Breast epithelium (tissue), 4 donors: ENCODE data around the gene FYB1. TPM values are rescaled to one million over a fixed set of nuclear protein-coding genes. Genes with fewer than 3 reads are reported as not detected.

Experiments used
- DNase-seq, 2 donors: peaks; one replicate each; pipeline ENCODE4 v3.0.0-alpha.2; 2019; ENCODE audit warnings: low spot score in 2 of 2
- H3K27ac ChIP-seq, 2 donors: fragments of 200-600 bp; sonication (generic) in 1 of 2; one replicate each; pipeline ENCODE4 v1.5.1; 2016 to 2019; ENCODE audit warnings: mild to moderate bottlenecking in 1 of 2
- H3K27me3 ChIP-seq, 2 donors: fragments of 200-600 bp; sonication (generic) in 1 of 2; one replicate each; pipeline versions ENCODE4 v1.5.1 to v1.6.0; 2017 to 2019; ENCODE audit warnings: control low read depth in 1 of 2, mild to moderate bottlenecking in 1 of 2
- H3K36me3 ChIP-seq: fragments of 200-600 bp; one replicate; pipeline ENCODE4 v1.5.1; 2019
- H3K4me1 ChIP-seq, 2 donors: fragments of 200-600 bp; sonication (generic); one replicate each; pipeline ENCODE4 v1.5.1; 2016 to 2019; ENCODE audit warnings: control low read depth in 1 of 2
- H3K4me3 ChIP-seq, 3 donors: fragments of 200-600 bp; sonication (generic); 1 replicate in 2 of 3; 2 replicates in 1 of 3; pipeline ENCODE4 v1.5.1; 2016 to 2019; ENCODE audit warnings: mild to moderate bottlenecking in 3 of 3, moderate library complexity in 2 of 3
- H3K9me3 ChIP-seq, 2 donors: fragments of 200-600 bp; sonication (generic) in 1 of 2; one replicate each; pipeline ENCODE4 v1.5.1; 2016 to 2019; ENCODE audit warnings: control low read depth in 1 of 2
- POLR2A ChIP-seq: fragments of 450-650 bp; IDR thresholded peaks from one replicate; pipeline ENCODE4 v1.6.1; 2016; ENCODE audit warnings: antibody characterized with exemption, mild to moderate bottlenecking, moderate library complexity
- POLR2AphosphoS5 ChIP-seq, 3 donors: sonication (generic); formaldehyde crosslinking; IDR thresholded peaks; one replicate each; pipeline ENCODE4 v1.6.1; 2017; ENCODE audit warnings: antibody characterized with exemption in 3 of 3
- intact Hi-C: fragments of 100-400 bp; cut with DNase I; formaldehyde crosslinking; loops from one replicate; pipeline ENCODE4 v1.15.1; 2023; ENCODE audit warnings: low total_unique reads
- total RNA-seq, 3 donors: library from RNA; depleted of rRNA; stranded (reverse); fragments of >200 nt; gene quantifications; one replicate each; pipeline ENCODE4 v1.1.0, GENCODE V29; 2016
- TF ChIP-seq, protein P1 (sequence below), 3 donors: fragments of 450-650 bp; IDR thresholded peaks; one replicate each; pipeline ENCODE4 v1.5.1; 2016 to 2017; ENCODE audit warnings: antibody characterized with exemption in 3 of 3, mild to moderate bottlenecking in 3 of 3, moderate library complexity in 3 of 3

Gene FYB1
- total RNA-seq, 3 donors from 2014 or later = 10.2 to 17.9 (median 11.4) TPM

DNA sequence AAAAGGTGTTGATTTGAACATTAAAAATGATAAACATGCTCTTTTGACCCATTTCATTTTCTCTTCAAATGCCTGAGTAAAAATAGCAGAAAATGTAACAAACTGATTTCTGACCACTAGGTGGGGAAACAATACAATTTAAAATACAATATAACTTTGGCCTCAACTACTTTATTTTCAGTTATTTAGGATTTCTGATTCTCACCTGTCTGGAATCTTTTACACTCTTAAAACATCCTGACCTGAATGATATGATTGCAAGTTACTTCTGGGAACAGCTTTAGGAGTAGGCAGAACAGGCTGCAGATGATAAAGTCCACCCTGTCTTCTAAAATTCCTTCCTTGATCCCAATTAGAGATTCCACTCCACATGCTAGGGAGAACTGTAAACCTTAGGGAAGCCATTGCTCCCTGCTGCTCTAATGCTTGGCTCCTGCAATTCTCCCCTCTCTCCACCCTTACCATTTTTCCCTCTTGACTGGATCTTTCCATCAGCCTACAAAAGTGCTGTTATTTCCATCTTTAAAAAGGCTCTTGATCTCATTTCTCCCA, 70.3 kb downstream of the FYB1 start:
- Histone ChIP-seq H3K27ac (no peak overlapping the region), H3K4me3 (no peak overlapping the region), H3K4me1 (no peaks in the 10 kb centered on the region), H3K9me3 (no peaks in the 10 kb centered on the region), H3K36me3 (no peaks in the 10 kb centered on the region), H3K27me3 (no peaks in the 10 kb centered on the region)
- no peak for DNase-seq
- intact Hi-C loops = no loop called here
- TF ChIP-seq, protein P1, sequence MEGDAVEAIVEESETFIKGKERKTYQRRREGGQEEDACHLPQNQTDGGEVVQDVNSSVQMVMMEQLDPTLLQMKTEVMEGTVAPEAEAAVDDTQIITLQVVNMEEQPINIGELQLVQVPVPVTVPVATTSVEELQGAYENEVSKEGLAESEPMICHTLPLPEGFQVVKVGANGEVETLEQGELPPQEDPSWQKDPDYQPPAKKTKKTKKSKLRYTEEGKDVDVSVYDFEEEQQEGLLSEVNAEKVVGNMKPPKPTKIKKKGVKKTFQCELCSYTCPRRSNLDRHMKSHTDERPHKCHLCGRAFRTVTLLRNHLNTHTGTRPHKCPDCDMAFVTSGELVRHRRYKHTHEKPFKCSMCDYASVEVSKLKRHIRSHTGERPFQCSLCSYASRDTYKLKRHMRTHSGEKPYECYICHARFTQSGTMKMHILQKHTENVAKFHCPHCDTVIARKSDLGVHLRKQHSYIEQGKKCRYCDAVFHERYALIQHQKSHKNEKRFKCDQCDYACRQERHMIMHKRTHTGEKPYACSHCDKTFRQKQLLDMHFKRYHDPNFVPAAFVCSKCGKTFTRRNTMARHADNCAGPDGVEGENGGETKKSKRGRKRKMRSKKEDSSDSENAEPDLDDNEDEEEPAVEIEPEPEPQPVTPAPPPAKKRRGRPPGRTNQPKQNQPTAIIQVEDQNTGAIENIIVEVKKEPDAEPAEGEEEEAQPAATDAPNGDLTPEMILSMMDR (IDR thresholded peaks at IDR 0.05) = peak in 1 of 3 donors; percentile 16
- TF ChIP-seq POLR2A = no peak

DNA sequence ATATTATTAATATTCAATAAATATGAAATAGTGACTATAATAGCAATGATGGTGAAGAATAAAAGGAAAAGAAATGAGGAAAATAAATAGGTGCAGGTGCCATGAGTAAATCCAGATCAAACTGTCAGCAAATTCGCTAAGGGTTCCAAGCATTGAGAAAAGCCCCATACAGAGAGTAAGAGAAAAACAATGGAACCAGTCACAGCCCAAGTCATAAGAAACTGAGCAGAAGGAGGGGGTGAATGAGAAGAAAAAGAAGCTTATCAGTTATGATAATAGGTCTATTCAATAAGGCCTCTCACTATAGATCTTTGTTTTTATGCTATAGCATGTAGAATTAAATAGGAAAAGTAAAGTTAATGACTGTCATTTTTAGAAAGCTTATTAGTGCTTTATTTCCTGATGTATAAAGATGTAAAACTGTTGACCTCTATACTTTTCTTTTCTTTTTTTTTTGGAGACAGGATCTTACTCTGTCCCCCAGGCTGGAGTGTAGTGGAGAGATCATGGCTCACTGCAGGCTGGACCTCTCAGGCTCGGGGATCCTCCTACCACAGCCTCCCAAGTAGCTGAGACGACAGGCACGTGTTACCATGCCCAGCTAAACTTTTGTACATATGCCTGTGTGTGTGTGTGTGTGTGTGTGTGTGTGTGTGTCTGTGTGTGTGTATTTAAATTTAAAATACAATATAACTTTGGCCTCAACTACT, 72.4 kb downstream of the FYB1 start:
- Histone ChIP-seq H3K4me3 (no peak overlapping the region), H3K9me3 (no peaks in the 10 kb centered on the region), H3K27me3 (no peaks in the 10 kb centered on the region), H3K27ac (no peak overlapping the region), H3K4me1 (no peaks in the 10 kb centered on the region), H3K36me3 (no peaks in the 10 kb centered on the region)
- TF ChIP-seq POLR2AphosphoS5 (IDR thresholded peaks at IDR 0.05) = no peak
- TF ChIP-seq, protein P1 (IDR thresholded peaks at IDR 0.05) = no peak
- TF ChIP-seq POLR2A = no peak
- no peak for DNase-seq
- intact Hi-C loops = no loop called here

DNA sequence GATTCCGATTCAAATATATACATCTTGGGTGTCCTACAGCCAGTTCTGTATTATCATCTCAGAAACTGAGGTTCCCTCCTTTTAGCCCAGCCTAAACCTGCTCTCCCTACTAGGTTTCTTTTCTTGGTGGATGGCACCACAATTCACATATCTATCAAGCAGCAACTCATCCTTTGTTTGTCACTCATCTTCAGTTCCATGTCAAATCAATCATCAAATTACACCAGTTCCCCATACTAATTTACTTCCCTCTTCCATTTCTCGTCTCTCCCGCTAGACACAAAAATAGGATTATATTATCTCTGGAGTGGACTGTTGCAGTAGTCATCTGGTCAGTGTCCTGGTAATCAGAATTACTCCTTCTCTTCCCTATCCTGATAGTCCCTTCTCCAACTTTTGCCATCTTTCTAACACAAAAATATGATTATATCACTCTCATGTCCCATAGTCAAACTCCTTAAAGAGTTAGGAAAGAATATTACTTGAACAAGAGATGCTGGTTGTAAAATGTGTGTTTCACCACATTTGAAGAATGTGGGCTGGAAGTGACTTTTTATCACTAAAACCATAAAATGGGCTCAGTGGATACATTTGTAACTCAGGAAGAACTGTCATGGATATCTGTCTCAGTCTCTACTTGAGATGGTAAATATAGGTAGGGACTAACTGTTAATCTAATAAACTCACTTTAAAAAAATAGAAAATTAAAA, 76.1 kb downstream of the FYB1 start:
- Histone ChIP-seq H3K36me3 (no peaks in the 10 kb centered on the region), H3K27ac (no peak overlapping the region), H3K9me3 (no peaks in the 10 kb centered on the region), H3K27me3 (no peaks in the 10 kb centered on the region), H3K4me1 (no peaks in the 10 kb centered on the region), H3K4me3 (no peak overlapping the region)
- TF ChIP-seq POLR2AphosphoS5 (IDR thresholded peaks at IDR 0.05) = no peak
- no peak for TF ChIP-seq POLR2A
- TF ChIP-seq, protein P1 (IDR thresholded peaks at IDR 0.05) = no peak
- no peak for DNase-seq
- intact Hi-C loops = no loop called here

- TF ChIP-seq POLR2AphosphoS5 (IDR thresholded peaks at IDR 0.05) (no peak), POLR2A (no peak)
- TF ChIP-seq, protein P1 (IDR thresholded peaks at IDR 0.05) = no peak
- Histone ChIP-seq H3K27me3 (no peaks in the 10 kb centered on the region), H3K4me1 (no peaks in the 10 kb centered on the region), H3K27ac (no peak overlapping the region), H3K9me3 (no peaks in the 10 kb centered on the region), H3K36me3 (no peaks in the 10 kb centered on the region), H3K4me3 (no peak overlapping the region)
- no peak for DNase-seq
- intact Hi-C loops = no loop called here
Observed at GRCh38 chr5:39140558-39141168, 78.7 kb downstream of the FYB1 start.

DNA sequence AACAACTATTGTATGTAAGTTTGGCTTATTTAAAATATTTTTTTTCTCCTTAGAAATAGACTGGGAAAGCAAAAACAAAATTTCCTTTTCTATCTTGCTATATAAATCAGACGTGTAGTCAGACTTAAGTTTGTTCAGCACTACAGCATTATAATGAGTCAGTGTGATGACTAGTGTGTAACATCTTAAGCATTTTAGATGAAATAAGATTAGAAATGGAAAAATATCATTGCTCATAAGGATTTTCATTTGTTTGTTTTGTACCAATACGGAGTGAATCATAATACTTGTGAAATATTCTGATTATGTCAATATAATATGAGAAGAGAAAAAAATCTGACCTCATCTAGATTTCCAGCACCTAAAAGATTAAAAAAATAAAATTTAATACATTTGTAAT, 80.5 kb downstream of the FYB1 start:
- intact Hi-C loops = no loop called here
- H3K27me3 ChIP-seq = no peaks in the 10 kb centered on the region
- TF ChIP-seq POLR2AphosphoS5 (IDR thresholded peaks at IDR 0.05) = no peak
- TF ChIP-seq, protein P1 (IDR thresholded peaks at IDR 0.05) = no peak
- no peak for TF ChIP-seq POLR2A

More for the DNA sequence above, 80.5 kb downstream of the FYB1 start:
- H3K4me3 ChIP-seq = no peak overlapping the region
- DNase-seq = no peak
- no peaks in the 10 kb centered on the region for H3K4me1 ChIP-seq
- no peak overlapping the region for H3K27ac ChIP-seq
- H3K36me3 ChIP-seq = no peaks in the 10 kb centered on the region
- H3K9me3 ChIP-seq = no peaks in the 10 kb centered on the region
